Activated gamma-delta T cell treated with Interleukin-2 at 50 U/mL for 16 hours (primary cell): ENCODE data around the gene SLC39A13.

Source experiments
- DNase-seq: peaks from one replicate; pipeline ENCODE4 v3.0.0-alpha.2; 2020

SLC39A13 gene

GRCh38 chr11:47406896-47407745, 1.3 kb upstream of the SLC39A13 start:
- no peak for DNase-seq

DNA sequence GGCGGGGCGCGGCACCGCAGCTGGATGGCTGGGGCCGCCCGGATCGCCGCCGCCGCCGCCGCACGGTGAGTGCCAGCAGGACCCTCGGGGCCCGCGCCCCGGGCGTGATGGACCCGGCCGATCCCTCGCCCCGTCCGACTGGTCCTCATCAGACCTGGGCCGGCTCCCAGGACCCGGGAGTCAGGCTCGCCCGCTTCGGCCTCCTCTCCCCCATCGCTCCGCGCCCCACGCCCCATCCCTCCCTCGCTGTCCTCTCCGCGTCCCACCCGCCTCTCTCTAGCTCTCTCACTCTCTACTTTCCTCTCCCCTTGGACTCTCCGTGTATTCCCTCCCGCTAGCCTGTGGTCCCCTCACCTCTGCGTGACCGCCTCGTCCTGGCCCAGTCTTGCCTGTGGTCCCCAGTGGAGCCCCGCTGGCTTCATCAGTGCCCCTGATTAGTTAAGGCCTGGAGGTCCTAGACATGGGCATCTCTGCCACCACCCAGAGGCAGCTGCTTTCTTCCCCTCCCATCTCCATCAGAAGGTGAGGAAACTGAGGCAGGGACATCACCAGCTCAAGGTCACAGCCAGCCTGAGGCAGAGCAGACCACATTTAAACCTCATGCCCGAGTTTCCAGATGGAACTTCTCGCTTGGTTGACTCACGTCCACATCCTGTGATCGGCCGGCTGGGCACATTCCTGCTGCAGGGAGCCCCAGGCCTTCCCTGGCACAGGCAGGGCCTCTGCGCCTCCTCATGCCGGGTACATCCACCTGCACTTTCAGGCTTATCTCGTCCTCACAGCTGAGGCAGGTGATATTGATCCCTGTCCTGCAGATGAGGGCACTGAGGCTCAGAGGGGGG, 429 bp downstream of the SLC39A13 start:
- DNase-seq = no peak

GRCh38 chr11:47409440-47410369, 1.3 kb downstream of the SLC39A13 start:
- no peak for DNase-seq

DNA sequence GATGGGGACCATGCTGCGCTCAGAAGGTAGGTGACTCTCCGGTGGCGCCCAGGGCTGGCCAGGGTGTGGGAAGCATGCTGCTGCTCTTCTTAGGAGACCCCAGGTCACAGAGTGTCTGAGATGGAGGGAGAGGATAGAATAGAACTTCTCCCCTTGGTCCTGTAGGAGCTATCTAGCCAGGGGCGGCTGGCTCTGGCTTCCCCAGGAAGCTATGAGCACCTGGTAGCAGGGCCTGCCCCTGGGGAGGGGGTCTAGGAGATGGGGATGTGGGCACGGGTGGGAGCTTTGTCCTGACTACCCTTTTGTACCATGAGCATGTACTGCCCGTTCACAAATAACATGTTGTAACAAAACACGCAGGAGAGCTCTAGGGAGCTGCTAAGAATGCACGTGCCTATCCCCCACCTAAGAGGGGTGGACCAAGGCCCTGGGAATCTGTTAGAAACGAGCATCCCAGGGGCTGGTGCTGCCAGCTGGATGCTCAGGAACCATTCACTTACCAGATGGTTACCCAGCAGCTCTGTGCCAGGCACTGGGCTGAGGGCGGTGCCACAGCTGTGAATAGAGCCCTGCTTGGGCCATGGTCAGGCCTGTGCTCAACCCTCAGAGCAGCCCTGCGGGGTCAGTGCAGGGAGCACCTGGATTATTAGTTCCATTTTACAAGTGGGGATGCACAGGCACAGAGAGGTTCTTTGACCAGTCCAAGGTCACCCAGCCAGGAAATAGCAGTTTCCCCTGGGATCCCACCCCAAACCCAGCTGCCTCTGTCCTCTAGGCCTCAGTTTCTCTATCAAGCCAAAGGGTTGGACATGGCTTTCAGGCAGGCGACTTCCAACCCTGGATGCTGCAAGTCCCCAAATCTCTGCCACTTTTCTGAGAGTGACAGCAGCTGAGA, 2.2 kb downstream of the SLC39A13 start:
- no peak for DNase-seq

DNA sequence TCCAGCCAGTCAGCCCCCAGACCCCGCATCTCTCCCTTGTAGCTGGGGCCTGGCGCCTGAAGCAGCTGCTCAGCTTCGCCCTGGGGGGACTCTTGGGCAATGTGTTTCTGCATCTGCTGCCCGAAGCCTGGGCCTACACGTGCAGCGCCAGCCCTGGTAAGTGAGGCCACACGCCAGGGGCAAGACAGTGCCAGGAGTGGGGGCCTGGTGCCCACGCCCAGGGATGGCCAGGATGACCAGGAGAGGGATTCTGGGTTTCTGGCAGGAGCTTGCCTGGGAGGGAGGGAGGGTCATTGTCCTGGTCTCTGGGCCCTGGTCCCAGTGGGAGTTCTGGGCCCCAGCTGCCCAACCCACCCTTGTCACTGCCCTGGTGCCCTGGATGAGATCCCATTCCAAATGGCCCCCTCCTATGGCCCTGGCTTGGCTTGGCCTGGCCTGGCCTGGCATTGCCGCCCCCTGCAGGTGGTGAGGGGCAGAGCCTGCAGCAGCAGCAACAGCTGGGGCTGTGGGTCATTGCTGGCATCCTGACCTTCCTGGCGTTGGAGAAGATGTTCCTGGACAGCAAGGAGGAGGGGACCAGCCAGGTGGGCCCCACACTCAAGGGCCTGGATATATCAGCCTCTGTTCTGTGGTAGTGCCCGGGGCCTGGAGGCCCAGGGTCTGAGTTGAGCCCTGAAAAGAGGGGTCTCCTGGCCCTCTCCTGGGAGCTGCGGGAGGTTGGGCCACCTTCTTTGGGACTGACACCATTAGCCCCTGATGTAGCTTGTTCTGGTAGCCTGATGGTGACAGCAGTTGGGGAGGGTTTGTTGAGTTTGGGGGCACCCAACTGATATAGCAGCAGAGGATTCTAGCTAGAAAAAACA, 3.7 kb downstream of the SLC39A13 start:
- DNase-seq = peak; percentile 54

GRCh38 chr11:47413351-47413750, 5.0 kb downstream of the SLC39A13 start:
- no peak for DNase-seq

- no peak for DNase-seq
These were observed 5.7 kb downstream of the SLC39A13 start for GRCh38 chr11:47413908-47414684.

- DNase-seq = no peak
These were observed 6.3 kb downstream of the SLC39A13 start for GRCh38 chr11:47414685-47415070.

- no peak for DNase-seq
These were observed 6.9 kb downstream of the SLC39A13 start for GRCh38 chr11:47415091-47415854.

- no peak for DNase-seq
These were observed 7.6 kb downstream of the SLC39A13 start for GRCh38 chr11:47415949-47416472.

- DNase-seq = no peak
These were observed 9.3 kb downstream of the SLC39A13 start for GRCh38 chr11:47417712-47418111.

- DNase-seq = no peak
These were observed 10.3 kb downstream of the SLC39A13 start for GRCh38 chr11:47418454-47419259.

DNA sequence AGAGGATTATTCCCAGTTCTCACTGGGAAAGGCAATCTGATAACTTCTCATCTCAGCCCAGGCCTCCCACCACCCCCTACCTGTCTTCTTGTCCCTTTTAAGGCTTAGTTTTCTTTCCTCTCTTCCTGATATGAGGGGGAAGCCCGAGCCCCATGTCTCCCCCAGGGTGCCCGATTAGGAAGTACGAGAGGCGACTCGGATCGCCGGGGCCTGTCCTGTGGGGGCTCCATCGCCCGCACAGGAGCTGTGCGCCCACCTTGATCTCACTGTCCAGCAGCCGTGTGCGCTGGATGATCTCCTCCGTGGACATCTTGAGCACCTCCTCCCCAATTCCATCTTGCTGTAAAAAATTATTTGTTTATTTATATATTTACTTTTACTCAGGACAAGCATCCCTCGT, 17.2 kb downstream of the SLC39A13 start:
- DNase-seq = no peak

- peak; percentile 99 for DNase-seq
These were observed 17.9 kb downstream of the SLC39A13 start, which contains the start of gene PSMC3 for GRCh38 chr11:47426062-47426956. PSMC3 (minus strand) TSS chr11:47426439; CDS start chr11:47426279, 160 bp downstream.

DNA sequence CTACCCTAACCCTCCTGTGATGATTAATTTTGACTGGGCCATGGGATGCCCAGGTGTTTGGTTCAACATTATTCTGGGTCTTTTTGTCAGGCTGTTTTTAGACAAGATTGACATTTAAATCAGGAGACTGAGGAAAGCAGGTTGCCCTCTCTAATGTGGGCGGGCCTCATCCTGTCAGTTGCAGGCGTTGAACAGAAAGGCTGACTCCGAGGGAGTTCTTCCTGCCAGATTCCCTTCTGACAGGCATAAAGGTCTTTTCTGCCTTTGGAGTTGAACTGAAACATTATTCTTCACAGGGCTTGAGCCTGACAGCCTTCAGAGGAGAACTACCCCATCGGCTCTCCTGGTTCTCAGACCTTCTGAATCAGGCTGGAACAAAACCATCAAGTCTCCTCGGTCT, 22.1 kb downstream of the SLC39A13 start:
- DNase-seq = no peak

- DNase-seq = no peak
These were observed 23.1 kb downstream of the SLC39A13 start for GRCh38 chr11:47431356-47432083.
